GM12878 (cell line): ENCODE data around the gene UBE3B. TPM values are rescaled to one million over a fixed set of nuclear protein-coding genes. Genes with fewer than 3 reads are reported as not detected.

Experiments
- ATAC-seq: fragments of 200-7000 bp; cut with Tn5 transposase; 3 replicates; pipeline ENCODE4 v1.9.1; 2020; ENCODE audit warnings: mild to moderate bottlenecking, moderate library complexity
- BruUV-seq: library from RNA; stranded (reverse); fragments of 400-500 nt; replicated peaks from 2 replicates; lab custom pipeline; 2021; lab: Mats Ljungman, UMichigan
- CTCF ChIA-PET: fragments of 300-600 bp; sonication (Branson Sonifier 250); formaldehyde crosslinking; extraction: SDS; loops from one replicate; lab custom pipeline; 2021; ENCODE audit warnings: inconsistent platforms; lab: Yijun Ruan, JAX
- POLR2A ChIA-PET: fragments of 350-600 bp; formaldehyde crosslinking; extraction: SDS; loops from one replicate; lab custom pipeline; 2021; ENCODE audit warnings: inconsistent platforms; lab: Charles Lee
- RAD21 ChIA-PET: fragments of 300-600 bp; sonication (Branson Sonifier 250); formaldehyde crosslinking; loops from one replicate; lab custom pipeline; 2023; ENCODE audit warnings: antibody characterized with exemption; ENCODE audit not compliant: unreplicated experiment; lab: Charles Lee
- SMC1A ChIA-PET: fragments of 300-600 bp; sonication (Branson Sonifier 250); formaldehyde crosslinking; loops from one replicate; lab custom pipeline; 2023; ENCODE audit not compliant: unreplicated experiment, uncharacterized antibody; lab: Charles Lee
- DNase-seq: peaks from one replicate; pipeline ENCODE4 v3.0.0-alpha.2; 2011; ENCODE audit warnings: low read depth, low spot score
- FAIRE-seq: peaks from 3 replicates; lab custom pipeline; 2011; peaks lifted over from hg19 to GRCh38; lab: Jason Lieb, UNC
- H2AFZ ChIP-seq: 2 replicates; pipeline ENCODE4 v1.6.0; 2011; ENCODE audit warnings: low read depth, low read length, control low read depth; ENCODE audit not compliant: control insufficient read depth
- H3K27ac ChIP-seq: 2 replicates; pipeline ENCODE4 v1.5.1; 2011; ENCODE audit warnings: control low read depth; ENCODE audit not compliant: control insufficient read depth, insufficient read depth
- H3K27me3 ChIP-seq, 2 experiments: replicated peaks in 1 of 2; 2 replicates each; pipeline versions ENCODE4 v1.6.0 to v1.6.1; 2011; ENCODE audit warnings: low read length in 1 of 2; ENCODE audit not compliant: control insufficient read depth in 2 of 2, insufficient read depth in 2 of 2
- H3K36me3 ChIP-seq, 2 experiments: 2 replicates each; pipeline ENCODE4 v1.5.1; 2011; ENCODE audit warnings: low read length in 1 of 2; ENCODE audit not compliant: control insufficient read depth in 2 of 2, insufficient read depth in 2 of 2
- H3K4me1 ChIP-seq: 2 replicates; pipeline ENCODE4 v1.6.1; 2011; ENCODE audit warnings: mild to moderate bottlenecking, low read length, moderate library complexity, mixed read lengths; ENCODE audit not compliant: control insufficient read depth, insufficient read depth
- H3K4me2 ChIP-seq: 2 replicates; pipeline ENCODE4 v1.6.0; 2011; ENCODE audit warnings: control low read depth; ENCODE audit not compliant: control insufficient read depth, insufficient read depth
- H3K4me3 ChIP-seq: fragments of 200-600 bp; sonication (generic); 2 replicates; pipeline ENCODE4 v1.5.1; 2016
- H3K79me2 ChIP-seq: 2 replicates; pipeline ENCODE4 v1.6.0; 2011; ENCODE audit warnings: low read length; ENCODE audit not compliant: control insufficient read depth, insufficient read depth
- H3K9ac ChIP-seq: 2 replicates; pipeline ENCODE4 v1.8.0; 2011; ENCODE audit warnings: low read length, control low read depth, mixed read lengths; ENCODE audit not compliant: control insufficient read depth, insufficient read depth
- H3K9me3 ChIP-seq: replicated peaks from 3 replicates; pipeline ENCODE4 v1.5.1; 2011; ENCODE audit warnings: mild to moderate bottlenecking, low read length; ENCODE audit not compliant: control insufficient read depth, insufficient read depth
- H4K20me1 ChIP-seq: 2 replicates; pipeline ENCODE4 v1.6.0; 2011; ENCODE audit not compliant: control insufficient read depth, insufficient read depth
- CBFB ChIP-seq: IDR thresholded peaks from 2 replicates; pipeline ENCODE4 v1.6.1; 2016; ENCODE audit warnings: antibody characterized with exemption, low read depth
- CHD4 ChIP-seq: fragments of 200-600 bp; sonication (generic); IDR thresholded peaks from 2 replicates; pipeline ENCODE4 v1.6.1; 2016; ENCODE audit warnings: mild to moderate bottlenecking
- E4F1 ChIP-seq: fragments of 450-650 bp; IDR thresholded peaks from 2 replicates; pipeline ENCODE4 v1.6.1; 2018; ENCODE audit warnings: borderline replicate concordance, mild to moderate bottlenecking; ENCODE audit not compliant: partially characterized antibody
- FOS ChIP-seq: IDR thresholded peaks from 3 replicates; pipeline ENCODE4 v1.6.1; 2011; ENCODE audit warnings: borderline replicate concordance; ENCODE audit not compliant: insufficient read length; ENCODE audit errors: extremely low read depth
- HCFC1 ChIP-seq: fragments of 150-350 bp; IDR thresholded peaks from 2 replicates; pipeline ENCODE4 v1.6.1; 2014; ENCODE audit warnings: low read length
- NKRF ChIP-seq: fragments of 450-650 bp; conservative IDR thresholded peaks from 2 replicates; pipeline ENCODE4 v1.6.1; 2017; ENCODE audit warnings: mild to moderate bottlenecking, moderate library complexity
- NR2C2 ChIP-seq: IDR thresholded peaks from 2 replicates; pipeline ENCODE4 v1.6.1; 2011; ENCODE audit warnings: borderline replicate concordance, low read depth; ENCODE audit not compliant: control insufficient read depth, insufficient read length
- SIX5 ChIP-seq: IDR thresholded peaks from 2 replicates; pipeline ENCODE4 v1.6.1; 2011; ENCODE audit warnings: mild to moderate bottlenecking, low read depth, low read length, moderate library complexity; ENCODE audit not compliant: severe bottlenecking
- SMAD5 ChIP-seq: IDR thresholded peaks from 2 replicates; pipeline ENCODE4 v1.6.1; 2016; ENCODE audit warnings: antibody characterized with exemption, low read depth
- TAF1 ChIP-seq: IDR thresholded peaks from 2 replicates; pipeline ENCODE4 v1.6.1; 2011; ENCODE audit warnings: mild to moderate bottlenecking, low read depth, low read length, borderline replicate concordance
- ZNF24 ChIP-seq: fragments of 450-650 bp; IDR thresholded peaks from 2 replicates; pipeline ENCODE4 v1.6.1; 2017; ENCODE audit warnings: antibody characterized with exemption, mild to moderate bottlenecking
- WGBS: methylation state at CpG from one replicate; pipeline ENCODE4 v1.1.6; 2016; ENCODE audit warnings: low lambda C conversion rate; ENCODE audit not compliant: insufficient replicate concordance, insufficient coverage; ENCODE audit errors: missing lambda C conversion rate; 5-methylcytosine and 5-hydroxymethylcytosine counted together
- in situ Hi-C: fragments of 300-500 bp; cut with MboI; formaldehyde crosslinking; loops from 9 replicates; pipeline ENCODE4 v1.14.3; 2018; ENCODE audit warnings: mixed read lengths
- intact Hi-C: fragments of 100-400 bp; cut with micrococcal nuclease; formaldehyde crosslinking; loops from one replicate; pipeline ENCODE4 v1.14.2; 2022; ENCODE audit not compliant: unreplicated experiment
- polyA plus RNA-seq, 11 experiments: library from polyadenylated mRNA; depleted of rRNA in 4 of 11; unstranded in 6 of 11; stranded (reverse) in 5 of 11; fragments of >200 nt; fragmentation: Nextera tagmentation in 4 of 11; fragmentation: Illumina TruSeq in 1 of 11; extraction: Ambion mirVana in 4 of 11; extraction: Trizol in 1 of 11; gene quantifications; 1 replicate in 1 of 11; 2 replicates in 10 of 11; pipeline versions ENCODE4 v1.2.1 to v1.2.3, GENCODE V29; 2011 to 2016; ENCODE audit warnings: inconsistent platforms in 2 of 11, missing spikeins in 2 of 11, low read depth in 1 of 11
- total RNA-seq, 4 experiments: library from RNA; depleted of rRNA in 3 of 4; stranded (reverse); fragments of >200 nt in 3 of 4; fragmentation: Illumina TruSeq in 1 of 4; extraction: Trizol in 1 of 4; gene quantifications; 2 replicates each; pipeline versions ENCODE4 v1.2.1 to v1.2.3, GENCODE V29; 2013 to 2021
- TF ChIP-seq, protein P1 (sequence below): fragments of 450-650 bp; IDR thresholded peaks from 2 replicates; pipeline ENCODE4 v1.6.1; 2017; ENCODE audit warnings: borderline replicate concordance
- TF ChIP-seq, protein P2 (sequence below): fragments of 450-650 bp; IDR thresholded peaks from 2 replicates; pipeline ENCODE4 v1.6.1; 2014; ENCODE audit warnings: mild to moderate bottlenecking

Gene UBE3B
- total and polyA plus RNA-seq, 10 of the 15 experiments (the other 5 are each of a cell fraction or from before 2014, with no cell fraction given) = 7.4 to 25.3 (median 17.1) TPM

GRCh38 chr12:109542876-109543275, 65.4 kb downstream of the UBE3B start:
- in situ Hi-C loops = no loop called here
- no peak overlapping the region for H3K4me3 ChIP-seq
- no peaks in the 10 kb centered on the region for H4K20me1 ChIP-seq
- ChIA-PET SMC1A (no interaction called here), RAD21 (no interaction called here), POLR2A (no interaction called here), CTCF (no interaction called here)
- H2AFZ ChIP-seq = no peak overlapping the region
- DNase-seq (no peak), FAIRE-seq (no peak), ATAC-seq (no peak)
- H3K9ac ChIP-seq = no peak overlapping the region
- no peaks in the 10 kb centered on the region for H3K79me2 ChIP-seq
- H3K27ac ChIP-seq = no peak overlapping the region
- no peaks in the 10 kb centered on the region for H3K27me3 ChIP-seq
- intact Hi-C loops = no loop called here
- H3K9me3 ChIP-seq = no peaks in the 10 kb centered on the region
- H3K4me1 ChIP-seq = no peaks in the 10 kb centered on the region
- TF ChIP-seq E4F1 (no peak), SMAD5 (no peak), NKRF (no peak), CHD4 (no peak), NR2C2 (no peak), TAF1 (no peak), SIX5 (no peak), ZNF24 (no peak), CBFB (no peak), HCFC1 (no peak), FOS (no peak)
- TF ChIP-seq, protein P1, sequence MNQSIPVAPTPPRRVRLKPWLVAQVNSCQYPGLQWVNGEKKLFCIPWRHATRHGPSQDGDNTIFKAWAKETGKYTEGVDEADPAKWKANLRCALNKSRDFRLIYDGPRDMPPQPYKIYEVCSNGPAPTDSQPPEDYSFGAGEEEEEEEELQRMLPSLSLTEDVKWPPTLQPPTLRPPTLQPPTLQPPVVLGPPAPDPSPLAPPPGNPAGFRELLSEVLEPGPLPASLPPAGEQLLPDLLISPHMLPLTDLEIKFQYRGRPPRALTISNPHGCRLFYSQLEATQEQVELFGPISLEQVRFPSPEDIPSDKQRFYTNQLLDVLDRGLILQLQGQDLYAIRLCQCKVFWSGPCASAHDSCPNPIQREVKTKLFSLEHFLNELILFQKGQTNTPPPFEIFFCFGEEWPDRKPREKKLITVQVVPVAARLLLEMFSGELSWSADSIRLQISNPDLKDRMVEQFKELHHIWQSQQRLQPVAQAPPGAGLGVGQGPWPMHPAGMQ = no peak
- TF ChIP-seq, protein P2, sequence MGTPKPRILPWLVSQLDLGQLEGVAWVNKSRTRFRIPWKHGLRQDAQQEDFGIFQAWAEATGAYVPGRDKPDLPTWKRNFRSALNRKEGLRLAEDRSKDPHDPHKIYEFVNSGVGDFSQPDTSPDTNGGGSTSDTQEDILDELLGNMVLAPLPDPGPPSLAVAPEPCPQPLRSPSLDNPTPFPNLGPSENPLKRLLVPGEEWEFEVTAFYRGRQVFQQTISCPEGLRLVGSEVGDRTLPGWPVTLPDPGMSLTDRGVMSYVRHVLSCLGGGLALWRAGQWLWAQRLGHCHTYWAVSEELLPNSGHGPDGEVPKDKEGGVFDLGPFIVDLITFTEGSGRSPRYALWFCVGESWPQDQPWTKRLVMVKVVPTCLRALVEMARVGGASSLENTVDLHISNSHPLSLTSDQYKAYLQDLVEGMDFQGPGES = no peak
- no peaks in the 10 kb centered on the region for H3K36me3 ChIP-seq
- BruUV-seq = no TSS peak
- 68% methylated on average over 6 of the region's 6 CpGs for WGBS
- no peak overlapping the region for H3K4me2 ChIP-seq
